Astrocyte of the hippocampus (primary cell): ENCODE data around the gene MDN1.
"Not testable (repeated sequence)": the region's sequence is repeated elsewhere in the genome, so short reads cannot be mapped to it uniquely, and the experiment has no call there.

Experiments
- DNase-seq: peaks from one replicate; pipeline ENCODE4 v3.0.0; 2011; ENCODE audit warnings: low read depth, low spot score

MDN1 gene

GRCh38 chr6:89768324-89768723 lies 51.3 kb downstream of the MDN1 start:
- no peak for DNase-seq

DNA sequence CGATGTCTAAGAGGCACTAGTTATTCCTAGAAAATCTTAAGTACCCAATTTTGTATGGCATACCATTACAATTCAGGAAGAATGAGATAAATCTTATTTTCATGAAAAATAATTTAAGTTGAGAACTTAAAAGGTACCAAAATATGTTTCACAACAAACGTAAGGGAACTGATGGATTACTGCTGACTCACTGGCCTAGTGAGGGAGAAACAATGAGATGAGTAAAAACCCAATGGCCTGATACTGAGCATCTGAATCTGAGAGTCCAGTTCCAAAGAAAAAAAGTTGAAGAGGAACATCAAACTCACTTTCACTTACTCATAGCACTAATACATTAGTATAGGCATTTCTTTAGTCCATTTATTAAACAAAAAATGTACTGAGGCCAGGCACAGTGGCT lies 56.0 kb downstream of the MDN1 start:
- peak; percentile 11 for DNase-seq

GRCh38 chr6:89758830-89759229 lies 60.8 kb downstream of the MDN1 start:
- DNase-seq, result no peak

GRCh38 chr6:89750338-89750737 lies 69.3 kb downstream of the MDN1 start:
- no peak for DNase-seq

- DNase-seq, result no peak
Measured at GRCh38 chr6:89749918-89750317, 69.7 kb downstream of the MDN1 start.

- DNase-seq, result no peak
Measured at GRCh38 chr6:89745716-89746115, 73.9 kb downstream of the MDN1 start.

DNA sequence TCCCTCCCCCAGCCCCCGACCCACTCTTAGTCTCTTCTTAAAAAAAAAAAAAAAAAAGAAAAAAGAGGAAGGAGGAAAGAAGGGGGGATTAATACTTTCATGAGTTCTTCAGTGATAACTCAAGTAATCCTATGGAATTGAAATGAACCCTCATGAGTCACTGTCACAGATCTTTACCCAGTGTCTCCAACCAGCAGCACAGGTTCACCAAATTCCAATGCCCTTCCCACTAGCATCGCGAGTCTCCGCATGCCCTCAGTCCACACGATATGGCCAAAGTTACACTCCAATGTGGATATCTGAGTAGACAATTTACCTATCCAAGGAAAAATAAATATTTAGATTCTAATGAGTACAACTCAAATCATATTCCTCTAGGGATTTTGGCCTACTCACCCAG lies 74.5 kb downstream of the MDN1 start:
- DNase-seq, result no peak

DNA sequence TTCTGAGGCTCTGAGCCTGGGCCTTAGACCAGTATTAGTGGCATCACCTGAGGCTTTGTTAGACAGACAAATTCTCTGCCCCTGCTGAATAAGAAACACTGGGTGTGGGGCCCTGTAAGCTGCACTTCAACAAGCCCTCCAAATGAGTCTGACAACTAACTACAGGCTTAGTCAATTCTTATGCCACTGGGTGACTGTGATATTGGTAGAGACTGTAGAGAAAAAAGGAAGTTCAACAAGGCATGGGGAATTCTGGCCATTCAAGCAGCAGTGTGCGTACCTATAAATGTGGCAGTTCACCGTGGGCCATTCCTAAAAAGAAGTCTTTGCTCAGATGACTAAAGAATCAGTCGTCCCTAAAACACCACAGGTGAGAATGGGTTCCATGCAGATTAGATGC lies 82.7 kb downstream of the MDN1 start:
- DNase-seq, result no peak

- DNase-seq, result peak; percentile 34
Measured at GRCh38 chr6:89734526-89734925, 85.1 kb downstream of the MDN1 start.

DNA sequence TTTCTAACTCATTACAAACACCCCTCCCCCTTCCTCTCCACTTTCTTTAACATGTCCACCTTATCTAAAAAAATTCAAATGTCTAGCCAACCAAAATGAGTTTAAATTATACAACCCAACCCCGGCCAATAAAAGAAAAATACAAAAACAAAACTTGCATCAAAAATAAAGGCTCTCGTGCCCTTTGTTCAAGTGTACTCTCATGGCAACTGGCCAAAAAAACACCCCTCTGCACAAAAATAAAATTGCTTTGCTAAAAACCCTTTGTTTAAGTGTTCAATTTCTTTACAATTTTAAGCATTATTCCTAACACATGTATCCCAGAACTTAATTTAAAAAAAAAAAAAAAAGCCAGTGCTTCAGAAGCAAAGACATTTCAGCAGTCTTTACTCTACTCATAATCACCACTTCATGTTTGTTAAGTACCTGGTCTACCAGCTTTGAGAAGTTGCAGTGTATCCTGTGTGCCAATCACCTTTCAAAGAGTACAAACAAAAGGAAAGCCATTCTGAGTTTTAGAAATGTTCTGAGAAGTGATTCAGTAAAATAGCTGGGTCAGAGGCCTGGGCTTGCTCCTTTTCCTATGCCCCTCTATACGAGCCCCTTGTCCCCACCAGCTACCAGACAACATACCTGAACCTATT lies 87.5 kb downstream of the MDN1 start:
- DNase-seq, result no peak

GRCh38 chr6:89731262-89731661 lies 88.3 kb downstream of the MDN1 start:
- not testable (repeated sequence) for DNase-seq

- no peak for DNase-seq
Measured at GRCh38 chr6:89729818-89730217, 89.8 kb downstream of the MDN1 start.

GRCh38 chr6:89727501-89727900 lies 92.1 kb downstream of the MDN1 start:
- DNase-seq, result no peak

DNA sequence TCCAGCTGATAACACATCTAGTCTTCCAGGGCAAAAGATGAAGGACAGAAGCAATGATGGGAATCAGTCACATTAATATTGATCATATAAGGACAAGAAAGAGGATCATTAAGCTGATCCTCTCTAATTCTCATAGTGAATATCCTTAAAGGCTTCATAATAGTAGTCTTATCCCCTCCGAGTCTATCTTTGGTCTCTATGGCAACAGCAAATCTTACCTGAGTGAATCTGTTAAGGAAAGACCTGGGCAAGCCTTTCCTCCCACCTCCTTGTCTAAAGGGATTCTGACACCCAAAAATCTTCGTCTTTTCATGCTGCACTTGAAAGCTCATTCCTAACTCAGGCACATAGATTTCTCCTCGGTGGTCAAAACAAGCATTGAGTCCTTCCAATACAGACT lies 94.6 kb downstream of the MDN1 start:
- no peak for DNase-seq

GRCh38 chr6:89723046-89723445 lies 96.5 kb downstream of the MDN1 start:
- no peak for DNase-seq

GRCh38 chr6:89716532-89716931 lies 103.1 kb downstream of the MDN1 start:
- DNase-seq, result no peak

- DNase-seq, result no peak
Measured at GRCh38 chr6:89711801-89712200, 107.8 kb downstream of the MDN1 start.

DNA sequence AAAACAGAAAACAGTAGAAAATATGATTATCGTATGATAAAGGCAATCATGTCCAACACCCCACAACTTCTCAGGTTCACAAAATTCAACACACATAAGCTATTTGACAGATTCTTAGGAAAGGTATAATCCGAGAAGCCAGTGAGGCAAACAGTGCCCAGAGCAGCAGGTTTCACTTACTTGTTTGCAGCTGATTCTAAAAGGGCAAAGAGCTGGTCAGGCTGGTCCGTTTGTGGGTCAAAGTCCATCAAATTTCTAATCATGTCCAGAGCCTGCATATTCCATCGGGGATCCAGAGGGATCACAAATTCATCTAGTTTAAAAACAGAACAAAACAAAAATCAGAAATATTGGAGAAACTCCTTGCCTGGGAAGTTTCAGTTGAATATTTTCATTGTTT lies 111.3 kb downstream of the MDN1 start:
- no peak for DNase-seq

- no peak for DNase-seq
Measured at GRCh38 chr6:89707766-89708165, 111.8 kb downstream of the MDN1 start.

- no peak for DNase-seq
Measured at GRCh38 chr6:89706121-89706520, 113.5 kb downstream of the MDN1 start.

DNA sequence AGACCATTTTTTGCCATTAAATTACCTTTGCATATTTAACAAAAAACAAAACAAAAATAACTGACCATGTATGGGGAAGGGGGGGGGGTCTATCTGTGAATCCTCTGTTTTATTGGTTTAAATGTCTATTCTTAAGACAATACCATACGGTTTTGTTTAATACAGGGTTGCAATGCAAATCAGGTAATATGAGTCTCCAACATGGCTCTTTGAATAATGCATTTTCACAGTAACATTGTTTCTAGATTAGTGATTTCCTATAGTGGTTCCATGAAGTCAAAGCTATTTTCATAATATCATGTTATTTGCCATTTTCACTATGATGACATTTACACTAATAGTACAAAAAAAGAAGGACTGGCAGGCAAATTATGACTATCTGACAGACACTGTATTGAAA lies 116.3 kb downstream of the MDN1 start:
- DNase-seq, result no peak

DNA sequence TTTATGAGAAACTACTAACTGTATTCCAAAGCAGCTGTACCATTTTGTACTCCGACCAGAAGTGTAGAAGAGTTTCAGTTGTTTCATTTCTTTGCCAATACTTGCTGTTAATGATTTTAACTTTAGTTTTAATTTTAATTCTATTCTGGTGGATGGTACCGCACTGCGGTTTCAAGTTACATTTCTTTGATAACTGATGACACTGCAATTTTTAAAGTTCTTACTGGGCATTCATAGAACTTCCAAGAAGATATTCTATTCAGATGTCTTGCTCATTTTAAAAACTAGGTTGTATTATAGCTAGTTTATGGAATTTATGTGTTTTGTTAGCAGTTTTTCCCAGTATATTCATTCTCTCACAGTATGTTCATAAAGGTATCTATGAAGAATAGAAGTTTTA lies 117.2 kb downstream of the MDN1 start:
- no peak for DNase-seq

DNA sequence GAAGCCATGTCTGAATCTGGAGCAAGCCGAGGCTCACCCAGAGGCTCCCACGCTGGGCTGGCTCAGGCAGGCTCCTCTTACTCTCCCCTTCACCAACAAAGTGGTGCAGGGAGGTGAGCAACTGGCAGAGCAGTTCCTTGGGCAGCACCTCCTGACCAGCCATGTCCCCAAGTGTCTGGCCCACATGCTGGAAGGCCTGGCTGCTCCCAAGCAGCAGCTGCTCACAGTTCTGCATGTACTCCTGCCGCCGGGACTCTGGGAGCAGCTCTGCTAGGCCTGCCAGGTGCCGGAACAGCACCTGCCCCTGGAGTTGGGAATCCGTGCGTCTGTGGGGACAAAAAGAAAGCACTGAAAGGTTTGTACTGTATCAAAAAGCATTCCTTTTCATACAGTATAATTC lies 123.9 kb downstream of the MDN1 start:
- DNase-seq, result no peak

DNA sequence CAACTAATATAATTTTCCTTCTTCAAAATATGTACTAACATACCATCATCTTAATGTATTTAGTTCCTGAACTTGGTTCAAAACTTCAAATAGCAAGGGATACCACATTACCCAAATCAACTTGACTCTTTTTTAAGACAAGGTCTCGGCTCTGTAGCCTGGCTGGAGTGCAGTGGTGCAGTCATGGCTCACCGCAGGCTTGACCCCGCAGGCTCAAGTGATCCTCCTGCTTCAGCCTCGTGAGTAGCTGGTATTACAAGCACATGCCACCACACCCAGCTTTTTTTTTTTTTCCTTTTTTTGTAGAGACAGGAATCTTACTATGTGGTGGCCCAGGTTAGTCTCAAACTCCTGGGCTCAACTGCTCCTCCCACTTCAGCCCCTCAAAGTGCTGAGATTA lies 125.2 kb downstream of the MDN1 start:
- DNase-seq, result no peak
